ENCODE measurements around the gene FGF7. TPM values are rescaled to one million over a fixed set of nuclear protein-coding genes. Genes with fewer than 3 reads are reported as not detected.

The FGF7 gene
- total RNA-seq, 4 donors from 2014 or later: 53.5 to 106 (median 64.0) TPM

DNA sequence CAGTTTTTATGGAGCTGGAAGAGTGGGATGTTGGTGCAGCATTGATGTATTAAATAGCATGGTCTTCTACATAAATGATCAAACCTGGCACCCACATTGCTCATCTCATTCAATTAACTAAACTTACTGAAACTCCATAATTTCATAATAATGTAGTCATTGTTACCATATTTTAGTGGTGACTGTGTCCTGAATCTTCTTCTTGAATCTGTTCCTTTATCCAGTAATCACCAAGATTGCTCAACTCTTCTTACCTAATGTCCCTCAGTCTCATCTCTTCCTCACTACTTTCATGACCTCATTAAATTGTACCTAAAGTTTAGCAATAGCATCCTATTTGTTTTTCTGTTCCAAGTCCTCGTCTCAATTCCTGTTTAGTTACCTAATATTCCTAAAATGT, 69.8 kb downstream of the FGF7 start:
- no peaks in the 10 kb centered on the region for H3K36me3 ChIP-seq
- H3K27ac ChIP-seq (replicated peaks in 1 of 4): no peak overlapping the region
- WGBS: 61% methylated on average over 1 of the region's 1 CpG
- intact Hi-C loops (cut with DNase I): no loop called here
- TF ChIP-seq EP300 (IDR thresholded peaks at IDR 0.05) (no peak), POLR2AphosphoS5 (IDR thresholded peaks at IDR 0.05) (peak in 1 of 2 donors; percentile 69), POLR2A (IDR thresholded peaks at IDR 0.05; ENCODE audit: low read depth) (no peak)
- peaks cover 0 to 26% (median 25%) of the 10 kb centered on the region in 4 donors for H3K4me1 ChIP-seq
- DNase-seq (ENCODE audit: extremely low spot score): no peak
- no peaks in the 10 kb centered on the region for H3K9me3 ChIP-seq
- no peaks in the 10 kb centered on the region for H3K27me3 ChIP-seq
- H3K4me3 ChIP-seq: no peak overlapping the region

DNA sequence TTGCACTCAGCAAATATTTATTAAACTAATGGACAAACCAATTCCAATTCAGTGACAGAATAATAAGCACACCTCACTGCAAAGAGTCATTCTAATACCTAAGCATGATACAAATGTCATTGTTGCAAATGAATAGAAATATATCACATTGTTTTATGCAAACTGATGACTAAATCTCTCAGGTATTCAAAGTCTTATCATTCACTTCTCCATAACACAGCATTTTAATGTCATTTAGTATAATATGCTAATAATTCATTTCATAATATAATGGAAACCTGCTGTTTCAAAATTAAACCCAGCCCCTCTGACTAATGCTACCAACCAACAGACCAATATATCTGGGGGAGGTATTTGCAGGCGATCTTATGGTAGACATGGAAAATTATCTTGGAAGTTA, 71.8 kb downstream of the FGF7 start:
- TF ChIP-seq POLR2A (IDR thresholded peaks at IDR 0.05; ENCODE audit: low read depth) (no peak), POLR2AphosphoS5 (IDR thresholded peaks at IDR 0.05) (no peak), EP300 (IDR thresholded peaks at IDR 0.05) (no peak)
- TF ChIP-seq, protein P1, sequence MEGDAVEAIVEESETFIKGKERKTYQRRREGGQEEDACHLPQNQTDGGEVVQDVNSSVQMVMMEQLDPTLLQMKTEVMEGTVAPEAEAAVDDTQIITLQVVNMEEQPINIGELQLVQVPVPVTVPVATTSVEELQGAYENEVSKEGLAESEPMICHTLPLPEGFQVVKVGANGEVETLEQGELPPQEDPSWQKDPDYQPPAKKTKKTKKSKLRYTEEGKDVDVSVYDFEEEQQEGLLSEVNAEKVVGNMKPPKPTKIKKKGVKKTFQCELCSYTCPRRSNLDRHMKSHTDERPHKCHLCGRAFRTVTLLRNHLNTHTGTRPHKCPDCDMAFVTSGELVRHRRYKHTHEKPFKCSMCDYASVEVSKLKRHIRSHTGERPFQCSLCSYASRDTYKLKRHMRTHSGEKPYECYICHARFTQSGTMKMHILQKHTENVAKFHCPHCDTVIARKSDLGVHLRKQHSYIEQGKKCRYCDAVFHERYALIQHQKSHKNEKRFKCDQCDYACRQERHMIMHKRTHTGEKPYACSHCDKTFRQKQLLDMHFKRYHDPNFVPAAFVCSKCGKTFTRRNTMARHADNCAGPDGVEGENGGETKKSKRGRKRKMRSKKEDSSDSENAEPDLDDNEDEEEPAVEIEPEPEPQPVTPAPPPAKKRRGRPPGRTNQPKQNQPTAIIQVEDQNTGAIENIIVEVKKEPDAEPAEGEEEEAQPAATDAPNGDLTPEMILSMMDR (IDR thresholded peaks at IDR 0.05): no peak
- WGBS: 87% methylated on average over 1 of the region's 1 CpG

DNA sequence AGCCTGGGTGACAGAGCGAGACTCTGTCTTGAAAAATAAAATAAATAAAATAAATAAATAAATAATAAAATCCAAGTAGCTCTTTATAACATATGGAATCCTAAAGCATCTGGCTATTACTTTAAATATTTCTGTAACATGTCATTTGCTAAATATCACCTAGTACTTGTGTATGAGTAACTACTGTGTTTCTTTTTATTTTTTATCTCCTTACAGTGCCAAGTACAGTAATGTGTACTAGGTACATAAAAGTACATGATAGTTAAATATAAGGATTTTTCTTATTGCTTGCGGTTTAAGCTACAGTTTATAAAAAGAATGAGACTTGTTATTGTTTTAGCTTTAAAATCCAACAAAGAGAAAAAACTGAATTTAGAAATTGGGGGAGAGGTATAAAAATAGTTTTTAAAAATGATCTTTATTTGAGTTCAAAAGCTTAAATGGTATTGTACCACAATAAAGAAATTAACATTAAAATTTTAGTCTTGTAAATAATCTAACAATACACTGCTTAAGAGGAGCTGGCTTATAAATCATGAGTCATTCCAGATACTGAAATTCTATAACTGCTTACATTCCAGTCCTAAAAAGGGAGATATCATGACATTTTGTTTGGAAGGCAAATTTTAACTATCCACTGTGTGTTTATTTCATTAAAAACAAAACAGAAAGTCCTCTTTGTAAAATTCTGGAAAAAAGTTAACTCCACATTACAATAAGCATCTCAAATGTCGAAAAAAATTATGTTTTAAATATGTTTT, 73.1 kb downstream of the FGF7 start:
- Histone ChIP-seq H3K36me3 (no peaks in the 10 kb centered on the region), H3K27ac (replicated peaks in 1 of 4) (peak overlapping the region in 3 of 4 donors; percentile 3 to 48 (median 20)), H3K4me3 (no peak overlapping the region), H3K9me3 (no peaks in the 10 kb centered on the region), H3K4me1 (peaks cover 0 to 26% (median 25%) of the 10 kb centered on the region in 4 donors), H3K27me3 (no peaks in the 10 kb centered on the region)
- DNase-seq (ENCODE audit: extremely low spot score): no peak
- no peak for TF ChIP-seq POLR2AphosphoS5 (IDR thresholded peaks at IDR 0.05)
- intact Hi-C loops (cut with DNase I): no loop called here
- WGBS: 58% methylated on average over 3 of the region's 3 CpGs

More for the DNA sequence above, 71.8 kb downstream of the FGF7 start:
- no peaks in the 10 kb centered on the region for H3K27me3 ChIP-seq
- no peak overlapping the region for H3K4me3 ChIP-seq
- H3K27ac ChIP-seq (replicated peaks in 1 of 4): no peak overlapping the region
- H3K36me3 ChIP-seq: no peaks in the 10 kb centered on the region
- H3K9me3 ChIP-seq: no peaks in the 10 kb centered on the region
- peaks cover 0 to 26% (median 25%) of the 10 kb centered on the region in 4 donors for H3K4me1 ChIP-seq
- intact Hi-C loops (cut with DNase I): no loop called here
- no peak for DNase-seq (ENCODE audit: extremely low spot score)

DNA sequence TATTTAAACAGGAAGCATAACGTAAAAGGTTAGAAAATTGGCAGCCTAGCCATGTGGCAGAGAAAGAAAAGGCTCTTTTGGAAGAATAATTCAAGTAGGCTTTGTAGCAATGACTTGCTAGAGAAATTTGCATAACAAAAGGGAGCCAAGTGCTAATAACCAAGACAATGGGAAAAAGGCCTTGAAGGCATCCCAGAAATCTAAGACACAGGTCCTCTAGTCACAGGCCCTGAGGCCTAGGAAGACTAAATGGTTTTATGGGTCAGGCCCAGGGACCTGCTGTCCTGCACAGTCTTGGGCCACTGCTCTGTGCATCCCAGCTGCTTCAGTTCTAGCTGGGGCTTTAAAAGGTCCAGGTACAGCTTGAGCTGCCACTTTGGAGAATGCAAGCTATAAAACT, 78.5 kb downstream of the FGF7 start:
- DNase-seq (ENCODE audit: extremely low spot score): no peak
- no peak overlapping the region for H3K4me3 ChIP-seq
- 29% methylated on average over 1 of the region's 1 CpG for WGBS
- TF ChIP-seq POLR2A (IDR thresholded peaks at IDR 0.05; ENCODE audit: low read depth) (no peak), EP300 (IDR thresholded peaks at IDR 0.05) (no peak), POLR2AphosphoS5 (IDR thresholded peaks at IDR 0.05) (no peak)
- TF ChIP-seq, protein P1 (IDR thresholded peaks at IDR 0.05): no peak
- no peak overlapping the region for H3K27ac ChIP-seq (replicated peaks in 1 of 4)
- H3K9me3 ChIP-seq: no peaks in the 10 kb centered on the region
- intact Hi-C loops (cut with DNase I): no loop called here
- peaks cover 0 to 7% (median 3%) of the 10 kb centered on the region in 4 donors for H3K4me1 ChIP-seq
- H3K36me3 ChIP-seq: no peaks in the 10 kb centered on the region
- no peaks in the 10 kb centered on the region for H3K27me3 ChIP-seq

DNA sequence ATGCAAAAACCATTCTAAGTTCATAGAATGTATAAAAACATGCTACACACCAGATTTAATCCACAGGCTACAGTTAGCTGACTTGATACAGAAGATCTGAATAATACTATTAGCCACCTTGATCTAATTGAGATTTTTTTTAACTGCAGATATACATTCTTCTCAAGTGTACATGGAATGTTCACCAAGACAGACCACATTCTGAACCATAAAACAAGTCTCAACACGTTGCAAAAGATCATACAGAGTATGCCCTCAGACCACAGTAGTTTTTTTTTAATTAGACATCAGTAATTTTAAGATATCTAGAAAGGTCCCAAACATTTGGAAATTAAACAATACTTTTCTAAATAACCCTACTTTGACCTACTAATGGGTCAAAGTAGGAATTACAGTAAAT, 83.3 kb downstream of the FGF7 start:
- H3K4me3 ChIP-seq: no peak overlapping the region
- H3K27ac ChIP-seq (replicated peaks in 1 of 4): no peak overlapping the region
- no peak for TF ChIP-seq POLR2A (IDR thresholded peaks at IDR 0.05; ENCODE audit: low read depth)
- TF ChIP-seq, protein P1 (IDR thresholded peaks at IDR 0.05): no peak
- no peak for TF ChIP-seq EP300 (IDR thresholded peaks at IDR 0.05)
- no peak for TF ChIP-seq POLR2AphosphoS5 (IDR thresholded peaks at IDR 0.05)
- no peaks in the 10 kb centered on the region for H3K27me3 ChIP-seq
- H3K4me1 ChIP-seq: peaks cover 0 to 4% (median 0%) of the 10 kb centered on the region in 4 donors
- DNase-seq (ENCODE audit: extremely low spot score): no peak
- intact Hi-C loops (cut with DNase I): no loop called here
- H3K36me3 ChIP-seq: no peaks in the 10 kb centered on the region
- H3K9me3 ChIP-seq: no peaks in the 10 kb centered on the region
- WGBS: 68% methylated on average over 1 of the region's 1 CpG
